DMS114 treated with DMSO at 0.1 percent for 48 hours (cell line): ENCODE data around the gene YAP1.
"Not testable (repeated sequence)": the region's sequence is repeated elsewhere in the genome, so short reads cannot be mapped to it uniquely, and the experiment has no call there.

ENCODE experiments used
- DNase-seq: peaks from one replicate; lab custom pipeline; 2025; ENCODE audit not compliant: unreplicated experiment; lab: John Stamatoyannopoulos, UW

Gene YAP1

DNA sequence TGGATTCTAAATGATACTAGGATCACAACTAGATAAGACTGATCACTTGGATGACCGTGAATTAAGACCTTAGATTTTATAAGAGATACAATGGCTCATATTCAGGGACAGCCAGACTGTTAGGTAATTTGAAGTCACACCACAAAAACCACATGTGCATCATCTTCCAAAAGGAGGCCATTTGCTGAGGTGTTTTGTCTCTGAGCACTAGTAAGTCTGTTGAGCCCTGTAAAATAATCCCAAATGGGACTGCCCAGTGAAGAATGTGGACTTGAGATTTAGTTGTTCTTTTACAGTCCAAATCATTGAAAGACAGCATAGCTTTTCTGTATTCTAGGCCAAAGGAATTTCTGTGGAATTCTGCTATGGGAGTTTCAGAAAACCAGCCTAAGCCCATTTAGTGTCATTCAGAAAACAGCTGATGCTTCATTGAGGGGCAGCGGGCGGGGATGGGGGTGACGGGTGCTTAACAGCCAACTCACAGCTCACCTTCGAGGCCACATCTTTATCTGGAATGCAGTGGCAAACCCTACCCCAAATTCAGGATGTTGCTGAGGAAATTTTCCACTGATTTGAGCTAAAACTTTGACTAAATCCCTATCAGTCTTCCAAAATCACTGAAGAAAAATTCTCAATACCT, 127.0 kb downstream of the YAP1 start:
- DNase-seq = no peak

DNA sequence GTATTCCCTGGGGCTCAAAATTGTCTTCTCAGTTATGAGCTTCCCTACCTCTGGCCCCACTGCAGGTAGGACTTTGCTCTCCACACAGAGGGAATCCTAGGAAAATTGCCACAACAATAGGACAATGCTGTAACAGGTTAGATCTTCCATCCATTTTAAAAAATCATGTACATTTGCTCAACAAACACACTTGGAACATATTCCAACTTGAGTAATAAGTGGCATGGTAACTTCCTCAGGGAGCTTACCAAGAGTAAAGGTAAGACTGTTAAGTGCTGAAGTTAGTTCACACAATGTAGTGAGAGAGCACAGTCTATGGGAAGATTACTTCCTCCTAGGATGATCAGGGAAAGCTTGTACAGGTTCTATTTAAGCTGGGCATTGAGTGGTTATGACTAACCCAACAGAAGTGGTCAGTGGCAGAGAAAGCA, 128.2 kb downstream of the YAP1 start:
- no peak for DNase-seq

DNA sequence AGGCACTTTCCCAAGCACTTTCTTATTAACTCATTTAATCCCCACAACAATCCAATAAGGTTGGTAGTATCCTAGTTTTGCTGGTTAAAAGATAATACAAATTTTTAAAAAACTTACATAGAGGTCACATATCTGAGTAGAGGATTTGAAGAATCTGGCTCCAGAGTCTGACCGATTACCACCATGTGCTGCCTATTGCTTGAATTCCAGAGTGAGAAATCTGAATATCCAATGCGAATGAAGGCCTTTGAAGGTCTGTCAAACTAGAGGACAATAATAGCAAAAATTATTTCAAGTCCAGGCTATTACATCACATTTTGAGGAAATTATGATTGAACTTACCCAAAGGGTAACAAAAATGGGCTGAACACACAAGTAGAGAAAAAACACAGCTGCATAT, 129.2 kb downstream of the YAP1 start:
- DNase-seq = no peak

DNA sequence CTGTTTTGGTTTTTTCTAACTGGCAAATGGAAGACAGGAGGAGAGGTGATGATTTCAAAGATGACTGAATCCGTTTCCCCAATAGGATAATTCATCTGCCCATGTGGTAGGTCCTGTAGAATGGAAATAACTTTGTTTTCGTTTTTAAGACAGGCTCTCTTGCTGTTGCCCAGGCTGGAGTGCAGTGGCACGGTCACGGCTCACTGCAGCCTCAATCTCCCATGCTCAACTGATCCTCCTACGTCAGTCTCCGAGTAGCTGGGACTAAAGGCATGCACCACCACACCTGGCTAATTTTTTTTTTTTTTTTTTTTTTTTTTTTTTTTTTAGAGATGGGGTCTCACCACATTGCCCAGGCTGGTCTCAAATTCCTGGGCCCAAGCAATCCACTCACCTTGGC, 129.7 kb downstream of the YAP1 start:
- no peak for DNase-seq

DNA sequence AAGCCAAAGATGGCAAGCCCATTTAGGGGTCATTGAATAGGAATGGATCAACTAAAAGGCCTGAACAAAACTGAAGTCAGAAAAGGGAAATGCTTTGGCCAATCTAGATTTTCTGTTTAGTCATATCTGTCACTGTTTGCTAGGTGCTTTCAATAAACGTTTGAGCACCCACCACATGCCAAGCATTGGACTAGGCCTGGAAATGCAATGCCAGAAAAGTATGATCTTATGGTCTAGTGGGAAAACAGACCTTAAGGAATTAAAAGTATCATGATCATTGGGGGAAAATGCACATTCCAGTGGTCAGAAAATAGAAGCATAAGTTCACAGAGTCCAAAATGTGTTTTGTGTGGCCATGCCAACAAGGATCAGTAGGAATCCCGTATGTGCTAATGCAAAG, 130.3 kb downstream of the YAP1 start:
- DNase-seq = no peak

DNA sequence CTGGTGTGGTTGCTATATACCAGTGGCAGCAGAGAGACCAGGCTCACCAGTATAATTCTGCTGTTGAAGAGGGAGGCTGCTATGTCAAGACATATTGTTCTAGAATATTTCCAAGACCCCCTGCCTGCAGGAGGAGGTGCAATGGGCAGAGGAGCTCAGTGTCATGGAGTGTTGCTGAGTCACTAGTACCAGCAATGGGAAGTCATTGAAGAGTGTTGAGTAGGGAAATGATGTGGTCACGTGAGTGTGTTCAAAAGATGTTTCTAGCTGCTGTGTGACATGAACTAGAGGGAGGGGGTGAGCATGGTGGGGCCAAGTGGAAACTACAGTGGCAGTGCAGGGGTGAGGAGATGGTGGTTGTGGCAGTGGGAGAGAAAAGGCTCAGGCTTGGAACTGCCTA, 130.8 kb downstream of the YAP1 start:
- DNase-seq = no peak

DNA sequence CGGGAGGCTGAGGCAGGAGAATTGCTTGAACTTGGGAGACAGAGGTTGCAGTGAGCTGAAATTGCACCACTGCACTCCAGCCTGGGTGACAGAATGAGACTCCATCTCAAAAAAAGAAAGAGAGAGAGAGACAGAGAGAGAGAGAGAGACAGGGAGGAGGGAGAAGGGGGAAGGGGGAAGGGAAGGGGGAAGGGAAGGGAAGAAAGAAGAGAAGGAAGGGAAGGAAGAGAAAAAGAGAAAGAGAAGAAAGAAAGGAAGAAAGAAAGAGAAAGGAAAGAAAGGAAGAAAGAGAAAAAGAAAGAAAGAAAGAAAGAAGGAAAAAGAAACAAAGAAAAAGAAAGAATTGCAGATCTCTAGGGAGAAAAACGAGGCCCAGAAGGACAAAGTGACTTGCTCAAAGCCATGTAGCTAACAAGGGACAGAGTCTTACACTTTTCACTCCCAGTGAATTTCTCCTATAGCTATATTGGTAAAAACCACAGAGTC, 133.2 kb downstream of the YAP1 start:
- no peak for DNase-seq

DNA sequence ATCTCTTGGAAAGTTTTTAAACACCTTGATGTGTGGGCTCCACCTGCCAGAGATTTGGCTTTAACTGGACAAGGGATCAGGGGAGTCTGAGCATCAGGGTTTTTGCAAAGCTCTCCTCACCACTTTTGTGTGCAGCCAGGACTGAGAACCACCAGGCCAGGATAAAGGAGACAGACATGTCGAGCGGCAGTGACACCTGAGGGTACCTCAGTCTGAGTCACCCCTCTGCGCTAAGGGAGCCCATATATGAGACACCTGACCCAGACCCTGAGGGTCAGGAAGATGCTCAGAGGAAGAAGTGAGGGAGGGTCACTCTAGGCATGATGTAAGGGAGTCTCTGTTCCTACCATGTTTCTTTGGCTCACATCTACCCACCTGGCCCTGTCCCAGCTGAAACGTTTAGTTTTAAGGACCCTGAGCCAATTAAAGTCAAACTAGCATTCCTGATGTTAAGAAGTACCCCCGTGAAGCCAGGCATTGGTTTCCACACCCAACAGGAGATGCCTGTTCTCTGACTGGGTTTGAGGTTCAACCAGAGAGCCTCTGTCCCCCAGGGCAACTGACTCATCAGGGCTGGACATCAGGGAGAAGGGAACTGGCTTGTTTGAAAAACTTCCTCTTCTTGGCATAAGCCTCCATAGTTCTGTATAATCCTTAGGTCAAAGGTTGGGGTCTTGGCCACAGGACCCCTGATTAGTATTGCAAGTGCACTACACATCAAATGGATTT, 134.6 kb downstream of the YAP1 start:
- DNase-seq = no peak

DNA sequence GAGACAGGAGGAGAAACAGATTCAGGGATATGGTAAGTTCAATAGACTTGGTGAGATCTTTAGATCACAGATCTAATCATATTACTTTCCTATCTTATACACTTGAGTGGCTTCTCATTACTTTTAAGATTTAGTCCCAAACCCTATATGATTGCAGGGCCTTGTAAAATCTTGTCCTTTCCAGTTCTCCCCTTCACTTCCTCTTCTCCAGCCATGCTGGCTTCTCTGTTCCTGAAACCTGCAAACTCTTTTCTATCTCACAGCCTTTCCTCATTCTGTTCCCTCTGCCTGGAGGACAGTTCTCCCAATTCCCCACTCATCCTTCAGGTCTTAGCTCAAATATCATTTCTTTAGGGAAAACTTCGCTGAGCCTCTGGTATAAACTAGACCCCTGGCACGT, 141.2 kb downstream of the YAP1 start:
- no peak for DNase-seq

DNA sequence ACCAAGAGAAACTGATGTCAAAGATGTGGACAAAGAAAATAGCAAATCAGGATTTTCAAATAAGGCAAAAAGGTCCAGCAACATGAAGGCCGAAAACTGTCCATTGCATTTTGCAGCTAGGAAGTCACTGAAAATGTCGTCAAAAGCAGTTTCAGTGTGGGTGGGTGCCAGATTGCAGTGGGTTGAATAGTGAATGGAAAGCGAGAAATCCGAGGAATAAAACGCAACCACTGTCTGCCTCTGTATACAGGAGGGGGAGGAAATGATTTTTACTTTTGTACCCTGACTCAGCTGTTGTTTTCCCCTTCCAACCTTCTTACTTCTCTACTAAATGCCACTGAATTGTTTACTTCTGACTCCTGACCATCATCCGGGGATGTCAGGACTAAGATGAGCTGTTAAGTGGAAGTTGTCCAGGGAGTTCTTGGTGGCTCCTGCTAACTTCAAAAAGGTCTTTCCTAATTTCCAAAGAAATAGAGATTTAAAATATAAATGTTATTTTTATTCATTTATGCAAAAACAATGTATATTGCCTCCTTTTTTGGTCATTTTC, 142.2 kb downstream of the YAP1 start:
- no peak for DNase-seq

DNA sequence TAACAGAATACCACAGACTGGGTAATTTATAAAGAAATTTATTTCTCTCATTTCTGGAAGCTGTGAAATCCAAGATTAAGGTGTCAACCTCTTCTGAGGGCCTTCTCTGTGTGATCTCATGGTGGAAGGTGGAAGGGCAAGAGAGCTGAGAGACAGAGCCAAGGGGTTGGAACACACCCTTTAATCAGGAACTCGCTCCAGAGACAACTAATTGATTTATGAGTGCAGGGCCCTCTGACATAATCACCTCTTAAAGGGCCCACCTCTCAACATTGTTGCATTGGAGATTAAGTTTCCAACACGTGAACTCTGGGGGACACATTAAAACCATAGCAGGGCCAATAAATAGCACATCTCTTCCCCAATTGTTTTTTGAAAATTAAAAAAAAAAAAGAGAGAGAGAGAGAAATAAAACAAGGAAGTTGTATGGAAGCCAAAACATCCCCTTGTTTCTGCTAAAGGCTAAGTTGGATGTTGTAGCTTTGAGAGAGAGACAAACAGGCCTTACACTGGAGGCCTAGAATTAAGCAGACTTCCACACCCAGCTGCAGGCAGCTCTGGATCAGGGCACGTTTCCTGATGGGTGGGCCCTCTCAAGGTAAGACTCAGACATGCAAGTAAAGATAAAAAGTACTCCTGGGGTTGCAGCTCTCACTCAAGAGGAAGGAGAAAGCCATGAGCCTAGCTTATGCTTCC, 142.9 kb downstream of the YAP1 start:
- no peak for DNase-seq

DNA sequence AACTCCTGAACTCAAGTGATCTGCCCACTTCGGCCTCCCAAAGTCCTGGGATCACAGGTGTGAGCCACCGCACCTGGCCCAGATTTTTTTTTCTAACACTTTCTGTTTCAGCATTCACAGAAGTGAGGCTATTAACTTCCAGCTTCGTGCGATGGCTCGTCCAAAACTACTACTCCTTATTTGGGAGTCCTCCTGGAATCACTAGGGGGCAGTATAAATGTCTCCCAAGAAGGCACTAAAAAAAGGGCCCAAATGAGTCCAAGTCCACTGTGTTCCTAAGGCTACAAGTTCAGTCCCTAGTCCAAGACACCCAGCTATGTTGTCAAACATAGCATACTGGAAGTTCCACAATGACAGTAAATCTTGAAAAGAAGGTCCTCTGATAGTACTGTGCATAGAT, 143.8 kb downstream of the YAP1 start:
- DNase-seq = no peak

DNA sequence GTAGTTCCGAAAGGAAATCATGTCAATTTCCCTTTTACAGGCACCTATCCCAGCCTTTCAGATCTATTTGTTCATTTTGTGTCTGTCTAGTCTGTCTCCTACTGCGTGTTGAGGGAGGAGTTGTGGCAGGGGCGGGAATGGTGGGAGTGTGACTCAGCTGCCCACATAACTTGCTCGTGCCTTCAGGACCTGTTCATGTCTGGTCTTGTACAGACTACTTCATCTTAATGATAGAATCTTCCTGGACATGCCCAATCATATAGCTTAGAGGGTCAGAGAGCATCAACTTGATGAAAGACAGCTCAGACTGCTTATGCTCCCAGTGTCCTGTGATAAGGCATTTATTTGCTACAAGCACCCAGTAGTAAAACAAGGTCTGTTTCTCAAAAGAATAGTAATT, 146.0 kb downstream of the YAP1 start:
- no peak for DNase-seq

DNA sequence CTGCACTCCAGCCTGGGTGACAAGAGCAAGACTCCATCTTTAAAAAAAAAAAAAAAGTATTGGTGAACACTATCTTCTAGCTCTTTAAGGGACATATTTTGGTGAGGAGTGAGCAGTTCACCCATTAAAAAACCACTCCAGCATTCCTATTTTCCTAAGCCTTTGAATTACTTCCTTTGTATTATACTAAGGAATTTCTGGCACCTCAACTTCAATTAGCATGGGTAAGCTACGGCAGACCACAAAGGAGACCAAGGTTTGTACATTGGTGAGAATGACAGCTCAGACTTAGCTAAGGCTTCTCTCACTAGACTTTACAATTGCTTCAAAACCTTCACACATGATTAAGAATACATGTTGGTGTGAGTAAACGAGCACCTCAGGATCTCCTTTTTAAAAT, 150.0 kb downstream of the YAP1 start:
- DNase-seq = no peak

DNA sequence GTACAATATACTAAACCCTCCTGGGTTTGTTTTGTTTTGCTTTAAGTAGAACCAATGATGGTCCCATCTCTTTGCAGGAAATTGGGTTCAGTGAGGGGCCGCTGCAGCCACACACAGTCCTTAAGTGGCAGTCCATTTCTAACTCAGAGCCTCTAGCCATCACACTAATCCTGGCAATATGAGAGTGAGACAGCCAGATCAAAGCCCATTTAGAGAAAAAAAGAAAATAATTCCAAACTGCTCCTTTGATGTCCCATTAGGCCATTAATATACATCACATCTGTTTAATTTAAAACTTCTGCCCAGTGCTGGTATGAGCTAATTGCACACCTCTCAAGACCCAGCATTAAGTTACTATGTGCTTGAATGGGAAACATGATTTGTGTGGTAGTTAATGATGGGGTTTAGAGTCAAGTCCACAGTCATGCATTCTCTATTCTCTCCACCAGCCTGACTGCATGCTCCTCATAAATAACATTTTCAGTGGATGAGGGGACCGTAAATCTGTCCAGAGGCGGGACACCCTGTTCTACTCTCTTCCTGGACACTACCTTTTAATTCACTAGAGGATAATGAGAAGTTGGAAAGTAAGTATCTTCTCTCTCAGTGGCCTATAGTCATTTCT, 153.2 kb downstream of the YAP1 start:
- no peak for DNase-seq

DNA sequence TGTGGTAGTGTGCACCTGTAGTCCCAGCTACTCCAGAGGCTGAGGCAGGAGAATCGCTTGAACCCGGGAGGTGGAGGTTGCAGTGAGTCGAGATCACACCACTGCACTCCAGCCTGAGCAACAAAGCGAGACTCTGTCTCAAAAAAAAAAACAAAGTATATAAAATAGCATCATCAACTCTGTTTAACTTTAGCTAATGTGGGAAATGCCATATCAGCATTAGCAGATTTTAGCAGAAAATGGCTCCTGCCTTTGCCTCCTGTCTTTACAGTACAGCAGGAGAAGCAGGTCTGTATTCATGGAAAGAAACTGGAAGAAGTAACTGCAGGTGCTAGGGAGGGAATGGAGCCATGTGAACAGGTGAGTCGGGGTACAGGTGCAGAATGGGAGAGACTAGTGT, 154.5 kb downstream of the YAP1 start:
- DNase-seq = not testable (repeated sequence)

DNA sequence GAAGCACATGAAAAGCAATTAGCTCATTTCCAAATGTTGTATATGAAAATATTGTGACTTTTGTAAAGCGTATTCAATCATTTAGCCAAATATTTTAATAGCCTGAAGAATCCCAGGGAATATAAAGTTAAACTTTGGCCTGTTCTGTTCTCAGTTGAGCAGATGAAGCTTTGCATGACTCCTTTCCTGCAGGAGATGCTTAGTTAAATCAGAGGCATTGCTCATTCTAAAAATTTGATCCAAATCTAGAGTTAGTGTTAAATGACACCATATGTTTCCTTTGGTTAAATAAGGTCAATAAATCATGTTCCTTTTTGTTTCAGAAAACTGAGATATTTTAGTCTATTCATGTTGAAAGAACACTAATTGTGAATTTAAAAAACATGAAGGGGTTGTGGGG, 155.9 kb downstream of the YAP1 start:
- no peak for DNase-seq

DNA sequence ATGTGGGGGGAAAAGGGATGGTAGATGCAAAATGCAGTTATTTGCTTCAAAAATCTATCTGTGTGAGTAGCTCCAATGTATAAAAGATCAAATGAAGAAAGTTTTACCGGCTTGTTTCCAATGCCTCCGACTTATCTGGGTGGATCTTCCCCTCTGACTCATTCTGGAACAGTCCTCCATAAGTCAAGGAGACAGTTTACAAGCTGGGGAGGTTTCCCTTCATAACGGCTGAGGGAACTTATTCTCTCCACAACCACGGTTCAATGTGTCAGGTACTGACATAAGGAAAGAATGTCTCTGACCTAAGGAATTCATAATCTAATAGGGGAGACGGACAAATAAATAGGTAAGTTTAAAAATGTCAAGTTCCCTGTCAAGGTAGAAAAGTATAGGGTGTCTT, 157.4 kb downstream of the YAP1 start:
- no peak for DNase-seq

DNA sequence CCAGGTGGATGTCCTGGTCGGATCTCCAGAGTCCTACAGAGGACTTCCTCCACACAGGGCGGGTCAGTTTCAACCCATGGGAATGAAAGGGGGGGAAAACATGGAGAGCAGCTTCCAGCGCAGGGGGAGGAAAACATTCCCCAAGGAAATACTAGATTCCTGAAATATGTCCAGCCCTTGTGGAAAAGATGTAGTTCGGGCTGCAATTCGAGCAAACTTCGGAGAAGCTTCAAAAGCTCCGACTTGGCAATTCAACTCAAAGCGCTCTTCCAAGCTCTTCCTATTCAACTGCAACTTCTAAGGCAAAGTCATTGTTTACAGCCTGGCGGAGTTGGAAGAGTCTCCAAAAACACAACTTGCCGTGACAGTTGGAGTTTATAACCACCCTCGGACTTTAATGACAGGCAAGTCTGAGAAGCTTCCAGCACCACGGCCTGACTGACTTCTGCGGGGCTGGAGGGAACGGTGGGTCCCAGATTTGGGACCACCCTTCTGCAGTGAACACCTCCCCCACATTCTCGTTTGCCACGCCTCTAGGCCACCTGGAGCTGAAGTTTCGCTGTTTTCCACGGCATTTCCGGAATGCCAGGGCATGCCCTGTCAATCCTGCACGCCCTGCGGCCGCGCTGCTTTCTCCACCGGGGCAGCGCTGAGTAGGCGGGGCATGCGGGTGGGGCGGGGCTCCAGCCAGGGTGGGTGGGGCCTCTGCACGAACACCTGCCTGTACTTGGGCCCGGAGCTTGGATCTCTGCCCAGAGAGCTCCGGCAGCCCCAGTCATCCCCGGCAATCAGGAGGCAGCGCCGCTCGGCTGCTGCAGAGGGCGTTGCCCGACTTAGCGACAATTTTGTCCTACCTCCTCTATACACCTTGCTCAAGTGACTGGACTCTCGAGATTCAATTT, 158.1 kb downstream of the YAP1 start:
- DNase-seq = no peak

DNA sequence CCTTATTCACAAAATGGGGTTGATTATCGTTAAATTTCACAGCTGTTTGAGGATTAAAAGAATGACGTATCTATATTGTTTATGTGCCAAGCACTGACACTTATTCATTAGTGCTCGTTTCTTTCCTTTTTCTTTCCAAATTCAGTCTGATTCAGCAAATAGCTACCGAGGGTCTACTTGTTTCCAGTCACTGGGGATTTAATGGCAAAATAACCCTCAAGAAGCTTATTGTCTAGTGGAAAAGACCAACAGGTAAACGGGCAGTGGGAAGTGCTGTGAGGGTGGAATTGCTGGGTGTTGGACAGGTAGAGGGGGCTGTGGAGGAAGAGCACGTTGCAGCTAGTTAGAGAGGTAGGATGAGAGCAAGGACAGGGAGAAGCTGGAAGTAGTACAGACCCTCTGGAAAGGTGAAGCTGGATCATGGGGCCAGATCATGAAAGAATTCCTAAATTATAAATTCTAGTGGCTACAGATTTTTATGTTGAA, 158.8 kb downstream of the YAP1 start:
- no peak for DNase-seq
